Uterus (tissue), 4 donors: ENCODE results near the gene UNC13A. TPM values are rescaled to one million over a fixed set of nuclear protein-coding genes. Genes with fewer than 3 reads are reported as not detected.

ENCODE experiments used
- DNase-seq, 2 donors: peaks; one replicate each; pipeline ENCODE4 v3.0.0-alpha.2; 2019 to 2020
- H3K27ac ChIP-seq, 2 donors: fragments of 200-600 bp; sonication (generic); 1 replicate in 1 of 2; 2 replicates in 1 of 2; pipeline ENCODE4 v1.5.1; 2016 to 2018
- H3K27me3 ChIP-seq, 2 donors: fragments of 200-600 bp; sonication (generic); one replicate each; pipeline ENCODE4 v1.5.1; 2018 to 2019; ENCODE audit warnings: control low read depth in 1 of 2
- H3K36me3 ChIP-seq, 2 donors: fragments of 200-600 bp; sonication (generic); one replicate each; pipeline ENCODE4 v1.5.1; 2019; ENCODE audit warnings: control low read depth in 1 of 2
- H3K4me1 ChIP-seq, 2 donors: fragments of 200-600 bp; sonication (generic); one replicate each; pipeline ENCODE4 v1.5.1; 2018 to 2019; ENCODE audit warnings: control low read depth in 1 of 2
- H3K4me3 ChIP-seq, 2 donors: fragments of 200-600 bp; sonication (generic); 1 replicate in 1 of 2; 2 replicates in 1 of 2; pipeline ENCODE4 v1.5.1; 2018 to 2019; ENCODE audit warnings: mild to moderate bottlenecking in 1 of 2
- H3K9me3 ChIP-seq, 2 donors: fragments of 200-600 bp; sonication (generic); one replicate each; pipeline ENCODE4 v1.5.1; 2019; ENCODE audit warnings: control low read depth in 1 of 2
- POLR2A ChIP-seq, 2 donors: fragments of 450-650 bp; IDR thresholded peaks; one replicate each; pipeline ENCODE4 v1.6.1; 2016; ENCODE audit warnings: antibody characterized with exemption in 2 of 2, mild to moderate bottlenecking in 1 of 2, moderate library complexity in 1 of 2
- intact Hi-C: fragments of 100-400 bp; cut with DNase I; formaldehyde crosslinking; loops from one replicate; pipeline ENCODE4 v1.15.1; 2023; ENCODE audit warnings: low total_unique reads
- total RNA-seq, 4 donors: library from RNA; depleted of rRNA in 3 of 4; stranded (reverse); fragments of >200 nt in 3 of 4; gene quantifications; one replicate each; pipeline versions ENCODE4 v1.1.0 to v1.2.4, GENCODE V29; 2014 to 2023
- TF ChIP-seq, protein P1 (sequence below), 4 experiments: fragments of 200-600 bp in 2 of 4; fragments of 450-650 bp in 2 of 4; sonication (generic) in 2 of 4; IDR thresholded peaks; one replicate each; pipeline ENCODE4 v1.5.1; 2016 to 2019; ENCODE audit warnings: antibody characterized with exemption in 4 of 4, mild to moderate bottlenecking in 2 of 4, moderate library complexity in 1 of 4
- donor health status: DM: yes; HTN: yes; CAD: no.

The UNC13A gene
- total RNA-seq, 4 donors from 2014 or later = 0.21 to 0.35 (median 0.29) TPM; not detected in 1

DNA sequence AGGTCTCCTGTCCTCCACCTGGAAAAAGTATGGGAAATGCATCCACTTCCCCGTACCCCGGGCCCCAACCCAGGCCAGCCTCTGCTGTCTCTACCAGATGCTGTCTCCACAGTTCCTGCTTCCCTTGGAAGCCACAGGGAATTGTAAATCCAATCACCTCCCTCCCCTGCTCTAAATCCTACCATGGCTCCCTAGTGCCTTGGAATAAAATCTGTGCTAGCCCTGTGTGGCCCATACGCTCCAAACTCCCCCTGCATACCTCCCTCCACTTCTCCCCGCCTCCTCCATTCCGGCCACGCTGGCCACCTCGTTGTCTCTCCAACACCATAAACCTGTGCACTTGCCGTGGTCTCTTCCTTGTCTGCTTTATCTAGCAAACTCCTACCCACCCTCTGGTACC, 31.2 kb downstream of the UNC13A start:
- Histone ChIP-seq H3K27ac (no peak overlapping the region), H3K9me3 (no peaks in the 10 kb centered on the region), H3K27me3 (no peaks in the 10 kb centered on the region), H3K4me1 (no peaks in the 10 kb centered on the region), H3K36me3 (no peaks in the 10 kb centered on the region), H3K4me3 (no peak overlapping the region)
- DNase-seq = no peak
- no peak for TF ChIP-seq POLR2A (IDR thresholded peaks at IDR 0.05)
- TF ChIP-seq, protein P1, sequence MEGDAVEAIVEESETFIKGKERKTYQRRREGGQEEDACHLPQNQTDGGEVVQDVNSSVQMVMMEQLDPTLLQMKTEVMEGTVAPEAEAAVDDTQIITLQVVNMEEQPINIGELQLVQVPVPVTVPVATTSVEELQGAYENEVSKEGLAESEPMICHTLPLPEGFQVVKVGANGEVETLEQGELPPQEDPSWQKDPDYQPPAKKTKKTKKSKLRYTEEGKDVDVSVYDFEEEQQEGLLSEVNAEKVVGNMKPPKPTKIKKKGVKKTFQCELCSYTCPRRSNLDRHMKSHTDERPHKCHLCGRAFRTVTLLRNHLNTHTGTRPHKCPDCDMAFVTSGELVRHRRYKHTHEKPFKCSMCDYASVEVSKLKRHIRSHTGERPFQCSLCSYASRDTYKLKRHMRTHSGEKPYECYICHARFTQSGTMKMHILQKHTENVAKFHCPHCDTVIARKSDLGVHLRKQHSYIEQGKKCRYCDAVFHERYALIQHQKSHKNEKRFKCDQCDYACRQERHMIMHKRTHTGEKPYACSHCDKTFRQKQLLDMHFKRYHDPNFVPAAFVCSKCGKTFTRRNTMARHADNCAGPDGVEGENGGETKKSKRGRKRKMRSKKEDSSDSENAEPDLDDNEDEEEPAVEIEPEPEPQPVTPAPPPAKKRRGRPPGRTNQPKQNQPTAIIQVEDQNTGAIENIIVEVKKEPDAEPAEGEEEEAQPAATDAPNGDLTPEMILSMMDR (IDR thresholded peaks at IDR 0.05) = no peak
- intact Hi-C loops = no loop called here

DNA sequence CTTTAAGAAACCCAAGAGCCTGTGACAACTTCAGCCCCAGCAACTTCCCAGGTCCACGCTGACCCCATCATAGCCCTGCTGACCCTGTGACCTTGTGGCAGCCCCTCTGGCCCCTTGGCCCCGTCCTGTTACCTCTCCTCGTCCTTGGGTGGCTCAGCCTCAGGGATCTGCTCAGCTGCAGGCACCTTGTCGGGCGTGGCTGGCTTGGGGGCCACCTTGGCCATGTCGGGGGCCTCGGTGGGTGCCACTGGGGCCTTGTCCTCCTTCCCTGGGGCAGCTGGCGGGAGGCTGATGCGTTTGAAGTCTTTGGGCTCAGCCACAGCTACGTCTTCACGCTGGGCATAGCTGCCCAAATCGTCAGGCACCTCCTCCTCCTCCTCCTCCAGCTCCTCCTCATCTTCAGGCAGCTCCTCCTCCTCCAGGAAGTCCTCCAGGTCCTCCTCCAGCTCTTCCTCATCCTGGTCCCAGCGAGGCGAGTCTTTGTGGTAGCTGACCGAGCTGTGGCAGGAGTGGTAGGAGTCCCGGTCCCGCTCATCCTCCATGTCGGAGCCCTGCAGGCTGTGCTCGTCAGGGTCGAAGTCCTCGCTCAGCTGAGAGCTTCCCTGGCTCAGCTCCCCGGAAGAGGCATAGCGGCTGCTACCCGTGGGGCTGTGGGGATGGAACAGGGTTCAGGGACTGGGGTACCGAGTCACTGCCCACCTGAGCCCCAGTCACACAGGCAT, 32.2 kb downstream of the UNC13A start:
- Histone ChIP-seq H3K4me1 (no peaks in the 10 kb centered on the region), H3K27ac (no peak overlapping the region), H3K4me3 (no peak overlapping the region), H3K36me3 (no peaks in the 10 kb centered on the region), H3K27me3 (no peaks in the 10 kb centered on the region), H3K9me3 (no peaks in the 10 kb centered on the region)
- DNase-seq = no peak
- intact Hi-C loops = no loop called here
- TF ChIP-seq, protein P1 (IDR thresholded peaks at IDR 0.05) = no peak
- no peak for TF ChIP-seq POLR2A (IDR thresholded peaks at IDR 0.05)

DNA sequence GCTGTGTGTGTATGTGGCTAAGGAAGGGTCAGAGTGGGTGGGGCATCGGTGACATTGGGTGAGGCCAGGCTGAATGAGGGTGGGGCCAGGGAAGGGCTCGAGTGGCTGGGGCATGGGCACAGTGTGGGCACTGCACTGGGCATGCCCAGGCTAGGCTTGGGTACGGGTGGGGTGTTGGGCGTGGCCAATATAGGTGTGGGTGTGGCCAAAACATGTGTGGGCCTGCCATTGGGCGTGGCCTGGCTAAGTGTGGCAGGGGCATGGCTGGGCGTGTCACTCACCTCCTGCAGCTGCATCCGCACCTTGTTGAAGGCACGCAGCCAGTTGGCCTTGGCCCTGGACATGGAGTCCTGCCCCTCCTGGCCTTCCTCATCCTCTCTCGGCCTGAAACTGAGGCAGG, 33.2 kb downstream of the UNC13A start:
- H3K27me3 ChIP-seq = no peaks in the 10 kb centered on the region

DNA sequence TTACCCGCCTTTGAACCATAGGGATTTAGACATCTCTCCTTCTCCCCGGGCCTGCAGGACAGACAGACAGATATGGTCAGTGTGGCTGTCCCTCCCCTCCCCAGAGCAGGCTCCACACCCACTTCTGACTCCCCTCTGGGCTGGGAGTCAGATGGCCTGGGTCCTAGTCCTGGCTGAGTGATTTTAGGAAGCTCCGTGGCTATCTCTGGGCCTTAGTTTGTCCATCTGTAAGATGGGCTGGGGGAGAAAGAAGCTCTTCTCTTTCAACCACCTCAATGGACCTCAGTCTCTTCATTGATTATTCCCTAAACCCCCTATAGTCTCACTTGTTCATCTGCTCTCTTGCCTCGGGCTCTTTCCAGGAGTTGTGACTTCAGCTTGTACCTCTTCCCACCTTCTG, 35.5 kb downstream of the UNC13A start:
- no peaks in the 10 kb centered on the region for H3K9me3 ChIP-seq
- DNase-seq = no peak
- H3K27ac ChIP-seq = no peak overlapping the region
- intact Hi-C loops = no loop called here
- no peaks in the 10 kb centered on the region for H3K36me3 ChIP-seq
- no peaks in the 10 kb centered on the region for H3K27me3 ChIP-seq
- H3K4me1 ChIP-seq = no peaks in the 10 kb centered on the region
- no peak for TF ChIP-seq POLR2A (IDR thresholded peaks at IDR 0.05)
- TF ChIP-seq, protein P1 (IDR thresholded peaks at IDR 0.05) = no peak
- H3K4me3 ChIP-seq = no peak overlapping the region

More for the DNA sequence above, 33.2 kb downstream of the UNC13A start:
- Histone ChIP-seq H3K27ac (no peak overlapping the region), H3K4me1 (no peaks in the 10 kb centered on the region), H3K4me3 (no peak overlapping the region), H3K9me3 (no peaks in the 10 kb centered on the region), H3K36me3 (no peaks in the 10 kb centered on the region)
- intact Hi-C loops = no loop called here
- no peak for DNase-seq
- no peak for TF ChIP-seq POLR2A (IDR thresholded peaks at IDR 0.05)
- TF ChIP-seq, protein P1 (IDR thresholded peaks at IDR 0.05) = no peak

DNA sequence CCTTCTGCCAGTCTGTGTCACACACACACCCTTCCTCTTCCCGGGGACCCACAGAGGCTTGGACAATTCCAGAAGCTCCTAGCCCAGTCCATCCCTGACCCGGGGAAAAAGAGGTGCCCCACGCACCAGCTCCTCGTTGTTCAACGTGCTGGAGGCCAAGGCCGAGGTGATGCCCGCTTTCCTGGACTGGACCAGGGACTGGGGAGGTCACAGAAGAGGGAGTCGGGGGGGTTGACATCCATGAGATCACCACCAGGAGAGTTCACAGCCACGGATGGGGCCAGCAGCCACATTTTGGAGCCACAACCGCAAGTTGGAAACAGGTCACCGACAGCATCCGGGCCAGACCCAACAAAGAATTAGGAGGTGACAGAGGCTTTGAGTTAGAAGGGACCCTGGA, 39.4 kb downstream of the UNC13A start:
- DNase-seq = no peak
- Histone ChIP-seq H3K9me3 (no peaks in the 10 kb centered on the region), H3K36me3 (no peaks in the 10 kb centered on the region), H3K4me1 (no peaks in the 10 kb centered on the region), H3K27ac (no peak overlapping the region), H3K4me3 (no peak overlapping the region), H3K27me3 (no peaks in the 10 kb centered on the region)
- intact Hi-C loops = no loop called here
- TF ChIP-seq, protein P1 (IDR thresholded peaks at IDR 0.05) = no peak
- TF ChIP-seq POLR2A (IDR thresholded peaks at IDR 0.05) = no peak
